Activated CD4-positive, alpha-beta T cell treated with anti-CD3 and anti-CD28 coated beads, Interleukin-2, amount 50 U/mL, for 4 hours (primary cell): ENCODE results near the gene NAA38.

Experiments
- DNase-seq, 2 experiments: peaks; one replicate each; pipeline ENCODE4 v3.0.0-alpha.2; 2020

NAA38 gene

GRCh38 chr17:7852262-7852670 lies 5.1 kb downstream of the NAA38 start:
- DNase-seq: peak; percentile 11 to 30

- DNase-seq: peak; percentile 87 to 88
Observed at GRCh38 chr17:7851438-7852261, 5.7 kb downstream of the NAA38 start.

GRCh38 chr17:7850701-7851437 lies 6.5 kb downstream of the NAA38 start:
- DNase-seq: peak in 1 of 2 experiments; percentile 8

- DNase-seq: no peak
Observed at GRCh38 chr17:7849751-7850504, 7.4 kb downstream of the NAA38 start.

- DNase-seq: no peak
Observed at GRCh38 chr17:7849130-7849750, 8.1 kb downstream of the NAA38 start.

- no peak for DNase-seq
Observed at GRCh38 chr17:7848739-7849129, 8.6 kb downstream of the NAA38 start.

GRCh38 chr17:7848131-7848579 lies 9.2 kb downstream of the NAA38 start:
- no peak for DNase-seq

GRCh38 chr17:7846765-7847661 lies 10.3 kb downstream of the NAA38 start:
- DNase-seq: peak; percentile 22 to 34

- DNase-seq: peak in 1 of 2 experiments; percentile 11
Observed at GRCh38 chr17:7846063-7846735, 11.2 kb downstream of the NAA38 start.

- peak in 1 of 2 experiments; percentile 12 for DNase-seq
Observed at GRCh38 chr17:7845359-7846062, 11.8 kb downstream of the NAA38 start.

GRCh38 chr17:7844292-7845154 lies 12.8 kb downstream of the NAA38 start:
- peak; percentile 67 to 73 for DNase-seq

GRCh38 chr17:7843536-7844291 lies 13.6 kb downstream of the NAA38 start:
- peak; percentile 91 to 93 for DNase-seq

- no peak for DNase-seq
Observed at GRCh38 chr17:7843257-7843535, 14.2 kb downstream of the NAA38 start.

GRCh38 chr17:7842380-7843256 lies 14.7 kb downstream of the NAA38 start:
- peak; percentile 98 to 99 for DNase-seq

GRCh38 chr17:7841915-7842379 lies 15.4 kb downstream of the NAA38 start:
- DNase-seq: peak; percentile 83 to 84

- peak; percentile 97 to 98 for DNase-seq
Observed at GRCh38 chr17:7841396-7841914, 15.9 kb downstream of the NAA38 start.

GRCh38 chr17:7840875-7841274 lies 16.5 kb downstream of the NAA38 start:
- DNase-seq: no peak
